Measurements from ENCODE around the gene PHLDA3.

PHLDA3 gene

GRCh38 chr1:201461645-201462441 is 7.1 kb downstream of the PHLDA3 start:
- peak; percentile 81 for DNase-seq (ENCODE audit: low spot score)

DNA sequence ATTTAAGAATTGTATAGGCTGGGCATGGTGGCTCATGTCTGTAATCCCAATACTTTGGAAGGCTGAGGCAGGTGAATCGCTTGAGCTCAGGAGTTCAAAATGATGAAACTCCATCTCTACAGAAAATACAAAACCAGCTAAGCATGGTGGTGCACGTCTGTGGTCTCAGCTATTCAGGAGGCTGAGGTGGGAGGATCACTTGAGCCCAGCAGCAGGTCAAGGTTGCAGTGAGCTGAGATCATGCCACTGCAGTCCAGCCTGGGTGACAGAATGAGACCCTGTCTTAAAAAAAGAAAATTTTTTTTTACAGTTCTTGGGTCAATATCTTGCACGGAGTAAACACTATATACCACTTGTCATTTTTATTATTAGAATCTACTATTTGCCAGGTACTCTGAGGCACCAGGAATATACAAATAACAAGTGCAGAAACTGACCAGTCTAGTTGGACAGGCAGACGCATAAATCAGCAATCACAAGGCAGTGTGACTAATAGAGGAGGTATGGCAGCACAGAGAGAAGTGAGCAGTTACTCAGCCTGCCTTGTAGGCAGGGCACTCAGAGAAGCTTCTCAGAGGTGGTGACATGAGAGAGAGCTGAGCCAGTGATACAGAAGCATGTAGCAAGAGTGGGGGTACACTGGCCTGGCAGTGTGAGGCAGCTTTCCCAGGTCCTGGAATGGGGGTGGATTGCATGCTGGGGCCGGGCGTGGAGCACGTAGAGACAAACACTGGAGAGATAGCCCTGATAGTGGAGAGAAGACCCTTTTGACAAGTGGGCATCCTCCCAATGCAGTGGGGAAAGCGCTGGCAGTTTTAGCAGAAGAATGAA is 8.0 kb downstream of the PHLDA3 start:
- DNase-seq (ENCODE audit: low spot score) = no peak

DNA sequence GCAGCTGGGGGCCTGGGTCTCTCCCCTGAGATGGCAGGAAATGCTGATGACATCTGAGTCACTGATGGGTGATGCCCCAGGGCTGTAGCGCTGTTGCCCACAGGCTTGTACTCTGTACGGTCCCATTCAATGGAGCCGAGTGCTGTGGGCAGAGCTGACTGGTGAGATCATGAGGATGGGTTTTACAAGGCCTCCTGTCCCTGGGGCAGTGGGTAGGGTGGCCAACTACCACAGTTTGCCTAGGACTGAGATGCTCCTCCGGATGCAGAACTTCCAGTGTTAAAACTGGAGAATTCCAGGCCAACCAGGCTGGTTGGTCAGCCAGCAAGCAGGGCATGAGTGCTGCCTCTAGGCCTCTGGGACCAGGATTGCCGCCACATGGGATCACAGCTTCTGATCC is 9.2 kb downstream of the PHLDA3 start:
- no peak for DNase-seq (ENCODE audit: low spot score)

- no peak for DNase-seq (ENCODE audit: low spot score)
Observed at GRCh38 chr1:201459052-201459451, 9.9 kb downstream of the PHLDA3 start.

DNA sequence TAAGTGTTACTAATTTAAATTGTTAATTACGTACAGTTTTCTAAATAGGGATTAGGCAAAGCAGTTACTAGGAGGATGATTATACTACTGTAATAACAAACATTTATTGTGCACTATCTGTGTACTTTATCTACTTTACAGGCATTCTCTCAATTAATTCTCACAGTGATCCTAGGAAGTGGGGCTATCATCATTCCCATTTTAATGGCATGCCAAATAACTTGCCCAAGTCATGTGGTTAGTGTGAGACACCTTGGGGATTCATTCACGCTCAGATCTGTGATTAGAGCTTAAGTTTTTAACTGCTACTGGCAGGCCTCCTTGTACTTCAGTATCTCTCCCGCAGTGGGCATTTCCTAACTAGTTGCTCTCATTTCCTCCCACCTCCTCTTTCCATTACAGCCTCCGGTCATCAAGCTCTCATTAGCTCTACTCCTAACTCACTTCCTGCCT is 11.5 kb downstream of the PHLDA3 start:
- no peak for DNase-seq (ENCODE audit: low spot score)

DNA sequence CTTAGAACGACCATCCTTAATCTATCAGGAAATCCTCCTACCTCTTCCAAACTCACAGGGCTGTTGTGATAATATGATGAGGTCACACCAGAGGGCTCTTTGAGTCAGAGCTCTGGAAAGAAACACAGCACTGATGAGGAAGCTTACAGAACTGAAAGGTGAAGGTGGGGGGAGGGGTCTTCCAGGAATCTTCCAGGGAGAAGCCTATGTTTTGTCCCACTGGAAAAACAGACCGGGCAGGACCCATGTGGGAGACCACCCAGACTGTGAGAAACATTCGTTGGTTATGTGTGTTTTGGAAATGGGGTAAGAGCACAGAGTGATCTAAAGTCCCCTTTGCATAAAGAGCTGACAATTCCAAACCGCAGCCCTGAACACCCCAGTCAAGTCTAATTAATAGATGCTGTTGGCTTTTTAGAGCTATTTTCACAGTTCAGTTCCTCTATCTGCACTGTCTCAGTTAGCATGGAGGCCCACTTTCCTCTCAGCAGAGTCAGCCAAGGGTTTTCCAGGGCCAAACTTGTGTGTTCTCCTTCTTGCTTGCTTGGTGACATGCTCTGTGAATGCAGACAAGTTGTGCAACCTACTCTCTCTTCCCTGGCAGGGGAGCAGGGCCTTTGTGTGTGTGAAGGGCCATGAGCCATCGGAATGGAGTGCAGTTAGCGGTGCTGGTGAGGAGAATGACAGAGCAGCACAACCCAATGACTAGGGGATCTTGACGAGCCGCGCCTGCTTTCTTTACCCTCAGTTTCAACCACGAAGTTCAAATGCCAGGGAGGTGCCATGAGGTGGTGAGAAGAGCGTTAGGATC is 12.3 kb downstream of the PHLDA3 start:
- DNase-seq (ENCODE audit: low spot score) = peak; percentile 49

DNA sequence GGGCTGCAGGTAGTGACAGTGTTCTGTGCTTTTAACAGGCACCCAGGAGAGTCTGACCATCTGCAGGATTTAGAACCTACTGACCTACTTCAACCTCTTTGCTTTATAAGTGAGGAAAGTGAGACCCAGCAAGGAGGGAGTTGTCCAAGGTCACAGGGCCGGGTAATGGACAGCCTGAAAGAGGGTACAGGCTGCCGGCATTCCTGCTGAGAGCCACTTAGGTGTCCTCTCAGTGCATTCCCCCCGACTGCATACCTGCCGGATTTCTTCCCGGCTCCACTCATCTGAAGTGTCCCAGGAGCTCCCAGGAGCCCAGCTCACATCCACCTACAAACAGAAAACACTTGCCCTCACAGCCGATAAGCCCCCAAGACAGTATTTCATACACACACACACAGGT is 13.9 kb downstream of the PHLDA3 start:
- DNase-seq (ENCODE audit: low spot score) = no peak

GRCh38 chr1:201454608-201455007 is 14.4 kb downstream of the PHLDA3 start:
- DNase-seq (ENCODE audit: low spot score) = no peak

DNA sequence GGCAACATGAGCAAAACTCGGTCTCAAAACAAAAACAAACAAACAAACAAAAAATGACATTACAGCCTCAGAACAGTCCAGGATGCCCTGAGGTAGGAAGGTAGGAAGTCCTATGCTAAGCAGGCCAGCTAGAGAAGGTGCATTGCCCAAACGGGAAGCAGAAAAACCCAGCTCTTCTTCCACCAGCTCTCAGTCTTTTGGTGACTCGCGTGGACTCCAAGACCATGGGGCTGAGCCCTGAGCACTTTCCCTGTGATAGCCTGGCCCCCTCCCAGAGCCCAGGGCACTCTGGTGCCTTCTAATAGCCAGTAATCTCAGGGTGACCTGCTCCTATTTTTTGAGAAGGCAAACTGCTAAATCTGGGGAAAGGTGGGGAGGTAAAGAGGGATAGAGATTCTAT is 16.1 kb downstream of the PHLDA3 start:
- no peak for DNase-seq (ENCODE audit: low spot score)

- DNase-seq (ENCODE audit: low spot score) = peak; percentile 78
Observed at GRCh38 chr1:201450721-201451291, 18.2 kb downstream of the PHLDA3 start.

DNA sequence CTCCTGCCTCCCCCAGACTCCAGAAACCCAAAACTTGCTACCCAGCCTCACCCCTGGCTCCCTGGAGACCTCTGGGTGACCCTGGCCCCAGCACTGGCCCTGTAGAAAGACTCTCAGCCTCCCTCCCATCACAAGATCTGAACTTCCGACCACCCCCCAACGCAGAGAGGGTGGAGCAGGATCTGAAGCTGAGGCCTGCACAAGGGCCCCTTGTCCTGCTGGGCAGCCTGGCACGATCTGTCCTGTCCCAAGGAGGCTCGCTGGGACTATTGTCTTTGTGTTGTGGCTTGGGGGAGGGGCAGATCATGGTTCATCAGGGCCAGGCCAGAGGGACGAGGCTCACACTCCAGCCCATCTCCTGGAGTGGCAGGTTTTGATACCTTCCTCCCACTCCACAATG is 20.0 kb downstream of the PHLDA3 start:
- DNase-seq (ENCODE audit: low spot score) = peak; percentile 93

DNA sequence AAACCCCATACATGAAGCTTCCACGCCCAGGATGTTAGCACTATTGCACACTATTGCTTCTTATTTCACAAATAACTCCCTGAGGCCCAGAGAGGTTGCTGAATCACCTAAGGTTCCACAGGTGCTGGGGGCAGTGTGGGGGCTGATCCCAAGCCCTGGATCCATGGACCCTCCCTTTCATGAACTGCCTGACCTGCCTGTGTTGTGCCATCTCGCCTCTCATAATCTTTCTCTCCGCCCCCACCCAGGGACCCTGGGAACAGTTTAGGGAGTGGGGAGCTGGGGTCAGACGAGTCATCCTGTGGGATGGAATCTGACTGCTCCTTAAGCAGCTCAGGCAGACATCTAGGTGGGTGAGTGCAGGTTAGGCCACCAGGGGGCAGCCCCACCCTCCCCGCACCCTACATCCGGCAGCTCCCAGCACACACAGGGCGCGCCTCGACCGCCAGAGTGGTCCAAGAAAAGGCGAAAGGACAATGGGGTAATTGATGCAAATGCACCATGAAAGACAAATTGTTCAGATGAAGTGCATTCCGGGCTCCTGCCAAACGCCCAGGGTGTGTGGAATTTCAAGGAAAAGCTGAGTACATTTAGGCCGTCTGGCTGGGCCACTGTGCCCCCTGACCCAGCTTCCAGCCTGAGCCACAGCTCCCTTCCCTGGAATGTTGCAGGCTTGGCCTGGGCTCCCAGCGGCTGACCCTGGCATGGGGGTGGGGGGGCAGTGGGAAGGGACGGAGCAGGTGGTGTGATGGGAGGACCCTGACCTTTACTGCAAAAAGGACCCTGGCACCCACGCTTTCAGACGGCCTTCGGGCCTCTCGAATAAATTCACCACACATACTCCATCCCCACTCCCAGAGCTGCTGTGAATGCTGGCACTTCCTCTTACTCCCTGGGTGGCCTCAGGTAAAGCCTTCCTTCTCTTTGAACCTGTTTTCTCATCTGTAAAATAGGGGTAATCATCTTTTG is 20.8 kb downstream of the PHLDA3 start:
- peak; percentile 95 for DNase-seq (ENCODE audit: low spot score)

DNA sequence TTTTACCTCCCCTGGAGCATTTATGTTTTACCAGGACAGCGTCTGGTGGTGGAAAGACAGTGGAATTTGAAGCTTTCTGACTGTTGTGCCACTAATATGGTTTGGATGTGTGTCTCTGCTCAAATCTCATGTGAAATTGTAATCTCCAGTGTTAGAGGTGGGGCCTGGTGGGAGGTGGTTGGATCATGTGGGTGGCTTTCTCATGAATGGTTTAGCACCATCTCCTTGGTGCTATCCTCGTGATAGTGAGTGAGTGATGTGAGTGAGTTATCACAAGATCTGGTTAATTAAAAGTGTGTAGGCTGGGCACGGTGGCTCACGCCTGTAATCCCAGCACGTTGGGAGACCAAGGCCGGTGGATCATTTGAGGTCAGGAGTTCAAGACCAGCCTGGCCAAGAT is 23.7 kb downstream of the PHLDA3 start:
- DNase-seq (ENCODE audit: low spot score) = no peak

DNA sequence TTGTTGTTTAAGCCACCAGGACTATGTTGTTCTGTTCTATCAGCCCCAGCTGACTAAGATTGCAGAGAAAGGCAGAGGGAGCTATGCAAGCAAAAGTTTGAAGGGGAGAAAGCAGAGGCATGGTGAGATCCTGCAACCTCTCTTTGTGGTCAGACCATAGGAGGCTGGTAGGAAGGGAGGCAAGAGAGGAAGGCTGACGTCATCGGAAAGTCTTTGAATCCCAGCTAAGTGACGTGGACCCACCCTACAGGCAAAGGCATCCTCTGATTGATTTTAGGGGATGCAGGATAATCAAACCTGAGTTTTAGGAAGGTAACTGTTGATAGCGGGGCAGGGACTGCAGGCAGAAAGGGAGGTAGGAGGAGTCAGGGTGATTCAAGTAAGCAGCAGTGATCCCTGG is 24.2 kb downstream of the PHLDA3 start:
- no peak for DNase-seq (ENCODE audit: low spot score)

- no peak for DNase-seq (ENCODE audit: low spot score)
Observed at GRCh38 chr1:201443747-201444146, 25.2 kb downstream of the PHLDA3 start.

DNA sequence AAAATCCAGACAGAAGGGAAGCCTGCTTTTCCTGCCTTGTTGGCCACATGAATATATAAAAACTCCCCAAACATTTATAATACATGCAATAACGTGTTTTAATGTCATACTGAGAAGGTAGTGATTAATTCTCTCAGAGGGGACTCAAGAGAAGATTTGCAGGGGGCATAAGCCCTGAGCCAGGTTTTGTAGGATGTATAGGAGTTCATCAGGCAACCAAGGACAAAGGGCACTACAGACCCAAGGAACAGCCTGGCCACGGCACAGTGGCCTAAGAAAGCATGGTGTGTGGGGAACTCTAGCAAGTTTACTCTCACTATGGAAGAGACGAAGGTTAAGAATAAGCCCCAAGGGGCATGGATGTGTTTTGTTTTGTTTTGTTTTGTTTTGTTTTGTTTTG is 32.0 kb downstream of the PHLDA3 start:
- no peak for DNase-seq (ENCODE audit: low spot score)

- no peak for DNase-seq (ENCODE audit: low spot score)
Observed at GRCh38 chr1:201436393-201436792, 32.6 kb downstream of the PHLDA3 start.

DNA sequence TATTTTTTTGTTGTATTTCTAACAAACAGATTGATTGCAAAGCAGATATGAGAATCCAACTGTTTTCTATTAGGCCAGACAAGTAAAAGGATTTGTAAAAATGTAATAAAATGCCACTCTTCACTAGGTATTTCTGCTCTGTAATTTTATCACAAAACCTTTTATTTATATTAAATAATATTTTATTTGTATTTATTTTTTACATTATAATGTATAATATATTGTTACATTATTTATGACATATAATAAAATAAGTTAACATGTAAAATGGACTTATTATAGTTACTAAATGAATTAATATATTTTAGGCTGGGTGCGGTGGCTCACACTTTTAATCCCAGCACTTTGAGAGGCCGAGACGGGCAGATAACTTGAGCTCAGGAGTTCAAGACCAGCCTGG is 34.7 kb downstream of the PHLDA3 start:
- DNase-seq (ENCODE audit: low spot score) = no peak

DNA sequence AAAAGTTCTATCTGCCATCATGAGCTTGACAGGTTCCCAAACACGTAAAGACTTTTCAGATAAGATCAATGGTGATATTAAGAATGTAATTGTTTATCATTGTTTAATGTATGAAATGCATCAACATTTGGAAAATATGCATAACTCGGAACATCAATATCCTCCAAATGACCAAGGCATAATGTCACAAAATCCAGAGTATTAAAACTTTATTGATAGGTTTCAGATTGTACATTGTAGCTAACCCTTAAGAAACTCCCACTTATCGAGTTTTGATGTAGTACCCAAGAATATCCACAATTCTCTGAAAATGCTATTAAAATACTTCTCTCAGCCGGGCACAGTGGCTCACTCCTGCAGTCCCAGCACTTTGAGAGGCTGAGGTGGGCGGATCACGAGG is 35.4 kb downstream of the PHLDA3 start:
- no peak for DNase-seq (ENCODE audit: low spot score)

GRCh38 chr1:201430776-201431175 is 38.2 kb downstream of the PHLDA3 start:
- DNase-seq (ENCODE audit: low spot score) = no peak

Measured in Ammon's horn (tissue), 1 donor.